T-helper 2 cell treated with Interferon-gamma antibody and Interleukin-4, amounts not matched to agents 100 ng/mL and 5 ng/mL, for 36 hours (primary cell): ENCODE results near the gene SUSD6. TPM values are rescaled to one million over a fixed set of nuclear protein-coding genes. Genes with fewer than 3 reads are reported as not detected.

Experiments used
- intact Hi-C: fragments of 100-400 bp; cut with micrococcal nuclease; formaldehyde crosslinking; loops from one replicate; pipeline ENCODE4 v1.15.1; 2023
- total RNA-seq: library from RNA; stranded (reverse); gene quantifications from 2 replicates; pipeline ENCODE4 v1.2.3, GENCODE V29; 2022

SUSD6 gene
- total RNA-seq, 1 donor from 2014 or later, result 46.5 TPM

- intact Hi-C loops, result no loop called here
Observed at GRCh38 chr14:69749956-69750355, 138.6 kb downstream of the SUSD6 start.

DNA sequence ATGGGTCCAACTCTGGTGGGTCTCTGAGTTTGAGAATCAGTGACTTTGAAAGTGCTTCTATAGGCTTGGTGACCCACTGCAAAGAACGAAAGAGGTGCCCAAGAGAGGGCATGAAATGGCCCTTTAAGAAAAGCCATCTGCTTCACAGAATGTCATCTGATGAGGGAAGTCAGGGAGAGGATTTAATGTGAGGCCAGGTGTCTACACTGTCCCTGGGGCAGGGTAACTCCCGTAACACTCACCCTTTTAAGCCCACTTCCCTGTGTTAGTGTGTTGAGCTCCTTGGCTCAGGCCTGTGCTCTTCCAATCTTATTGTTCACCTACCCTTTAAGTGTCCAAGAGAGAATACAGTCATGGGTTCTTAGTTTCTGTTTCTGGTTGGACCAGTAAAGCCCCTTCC lies 139.1 kb downstream of the SUSD6 start:
- intact Hi-C loops, result no loop called here

GRCh38 chr14:69752773-69753172 lies 141.4 kb downstream of the SUSD6 start:
- intact Hi-C loops, result no loop called here

DNA sequence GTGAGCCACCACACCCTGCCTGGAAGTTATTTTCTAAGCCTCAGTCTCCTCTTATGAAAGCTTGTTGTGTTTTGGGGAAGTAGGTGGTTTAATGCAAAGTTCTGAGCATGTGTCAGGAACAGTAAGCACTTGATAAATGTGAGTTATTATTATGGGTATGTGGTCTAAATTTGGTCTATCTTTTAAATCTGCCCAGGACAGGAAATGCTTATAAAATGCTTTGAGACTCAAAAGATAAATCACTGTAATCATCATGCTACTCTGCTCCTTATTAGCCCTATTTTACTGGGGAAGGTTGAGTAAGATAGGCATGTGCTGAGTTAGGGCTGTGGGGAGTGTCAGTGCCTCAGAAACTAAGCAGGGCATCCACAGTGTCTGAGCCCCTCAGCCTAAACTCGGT lies 142.5 kb downstream of the SUSD6 start:
- intact Hi-C loops, result no loop called here

GRCh38 chr14:69754487-69754886 lies 143.1 kb downstream of the SUSD6 start:
- intact Hi-C loops, result no loop called here

DNA sequence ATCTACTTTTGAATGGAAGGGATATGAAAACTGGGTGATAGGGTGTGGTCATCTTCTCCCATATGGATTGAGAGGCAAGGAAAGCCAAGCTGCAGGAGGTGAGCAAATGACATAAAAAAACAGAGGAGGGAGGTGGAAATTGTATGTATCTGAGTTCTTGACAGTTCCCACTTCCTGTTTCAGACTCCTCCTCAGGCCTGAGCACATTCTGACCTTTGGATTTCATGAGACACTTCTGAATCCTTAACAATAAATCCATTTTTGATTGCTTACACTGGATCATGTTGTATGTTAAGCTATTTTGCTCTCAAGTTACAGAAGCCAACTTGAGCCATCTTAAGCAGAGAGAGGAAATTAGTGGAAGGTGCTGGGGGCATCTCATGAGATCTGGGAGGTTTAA lies 143.9 kb downstream of the SUSD6 start:
- intact Hi-C loops, result no loop called here

- intact Hi-C loops, result no loop called here
Observed at GRCh38 chr14:69755784-69756183, 144.4 kb downstream of the SUSD6 start.

GRCh38 chr14:69756298-69756697 lies 144.9 kb downstream of the SUSD6 start:
- intact Hi-C loops, result no loop called here

- intact Hi-C loops, result no loop called here
Observed at GRCh38 chr14:69760810-69761209, 149.4 kb downstream of the SUSD6 start.

GRCh38 chr14:69763761-69764510 lies 152.5 kb downstream of the SUSD6 start:
- intact Hi-C loops, result no loop called here

Other genes starting within 250 kb of the SUSD6 start
- gene ERH, start 213.3 kb upstream of the SUSD6 start, total RNA-seq, result 342 and 350 TPM in 2 replicates
- 48.9 and 49.0 TPM in 2 replicates for gene SLC39A9, start 212.9 kb upstream of the SUSD6 start, total RNA-seq
- gene PLEKHD1, start 126.9 kb upstream of the SUSD6 start, total RNA-seq, result 0.09 and 0.16 TPM in 2 replicates
- not detected in 2 replicates for gene CCDC177, start 36.7 kb upstream of the SUSD6 start, total RNA-seq
- gene SRSF5, start 155.5 kb downstream of the SUSD6 start, total RNA-seq, result 312 and 324 TPM in 2 replicates
- not detected in 2 replicates for gene SLC10A1, start 185.6 kb downstream of the SUSD6 start, total RNA-seq